Upper lobe of left lung (tissue), 6 donors: ENCODE results near the gene PID1. TPM values are rescaled to one million over a fixed set of nuclear protein-coding genes. Genes with fewer than 3 reads are reported as not detected.
A peak's percentile ranks its signal among the peaks of the same experiment; 100 is the strongest.

Experiments used
- ATAC-seq, 2 donors: fragments of 200-7000 bp; cut with Tn5 transposase; one replicate each; pipeline ENCODE4 v1.9.1; 2022; ENCODE audit warnings: mild to moderate bottlenecking in 2 of 2, moderate library complexity in 2 of 2; ENCODE audit not compliant: low FRiP score in 2 of 2
- DNase-seq, 2 donors: peaks; one replicate each; pipeline ENCODE4 v3.0.0-alpha.2; 2019 to 2020
- H3K27ac ChIP-seq, 4 donors: fragments of 200-600 bp; sonication (generic); one replicate each; pipeline ENCODE4 v1.5.1; 2016 to 2019
- H3K27me3 ChIP-seq, 4 donors: fragments of 200-600 bp; sonication (generic); one replicate each; pipeline ENCODE4 v1.5.1; 2017 to 2019
- H3K36me3 ChIP-seq, 4 donors: fragments of 200-600 bp; sonication (generic); one replicate each; pipeline ENCODE4 v1.5.1; 2016 to 2019
- H3K4me1 ChIP-seq, 4 donors: fragments of 200-600 bp; sonication (generic); one replicate each; pipeline ENCODE4 v1.5.1; 2018 to 2019
- H3K4me3 ChIP-seq, 4 donors: fragments of 200-600 bp; sonication (generic); one replicate each; pipeline ENCODE4 v1.5.1; 2017 to 2019; ENCODE audit warnings: mild to moderate bottlenecking in 2 of 4, moderate library complexity in 1 of 4
- H3K9me3 ChIP-seq, 4 donors: fragments of 200-600 bp; sonication (generic); one replicate each; pipeline ENCODE4 v1.5.1; 2018 to 2019
- CTCF ChIP-seq, 6 experiments: fragments of 450-650 bp in 4 of 6; fragments of 200-600 bp in 2 of 6; sonication (generic) in 2 of 6; IDR thresholded peaks; one replicate each; pipeline ENCODE4 v1.5.1; 2016 to 2019; ENCODE audit warnings: antibody characterized with exemption in 6 of 6
- EP300 ChIP-seq, 4 donors: sonication (generic); formaldehyde crosslinking; IDR thresholded peaks; one replicate each; pipeline ENCODE4 v1.5.1; 2017; ENCODE audit warnings: antibody characterized with exemption in 4 of 4, control low read depth in 2 of 4
- POLR2A ChIP-seq, 4 donors: fragments of 450-650 bp; IDR thresholded peaks; one replicate each; pipeline ENCODE4 v1.5.1; 2016 to 2017; ENCODE audit warnings: antibody characterized with exemption in 4 of 4, mild to moderate bottlenecking in 2 of 4
- POLR2AphosphoS5 ChIP-seq, 2 donors: sonication (generic); formaldehyde crosslinking; IDR thresholded peaks; one replicate each; pipeline ENCODE4 v1.5.1; 2017; ENCODE audit warnings: antibody characterized with exemption in 2 of 2
- WGBS, 2 donors: methylation state at CpG; one replicate each; pipeline ENCODE4 v1.1.5; 2017 to 2018; 5-methylcytosine and 5-hydroxymethylcytosine counted together
- total RNA-seq, 6 donors: library from RNA; depleted of rRNA in 4 of 6; stranded (reverse); fragments of >200 nt in 4 of 6; gene quantifications; one replicate each; pipeline versions ENCODE4 v1.1.0 to v1.2.1, GENCODE V29; 2016 to 2021
- donor health status: DM: no; HTN: no; CAD: no; lungs with moderate emphysema.
- donor health status: DM: no; HTN: yes; CAD: no; lungs with severe emphysema.

The PID1 gene
- total RNA-seq, 6 donors from 2014 or later = 20.8 to 59.7 (median 39.8) TPM

- H3K9me3 ChIP-seq = no peaks in the 10 kb centered on the region
- no peak overlapping the region for H3K4me3 ChIP-seq
- no peaks in the 10 kb centered on the region for H3K4me1 ChIP-seq
- ATAC-seq (no peak), DNase-seq (no peak)
- H3K27ac ChIP-seq = no peak overlapping the region
- WGBS, 2 donors = 73 to 80% methylated on average over 2 of the region's 2 CpGs
- TF ChIP-seq CTCF (IDR thresholded peaks at IDR 0.05) = no peak
- no peak for TF ChIP-seq EP300 (IDR thresholded peaks at IDR 0.05)
- no peak for TF ChIP-seq POLR2AphosphoS5 (IDR thresholded peaks at IDR 0.05)
- H3K27me3 ChIP-seq = no peaks in the 10 kb centered on the region
- no peaks in the 10 kb centered on the region for H3K36me3 ChIP-seq
Measured at GRCh38 chr2:229048134-229048533, 223.0 kb downstream of the PID1 start.

- H3K4me3 ChIP-seq = no peak overlapping the region
- peak in 1 of 2 donors; percentile 26 for DNase-seq
- no peak for ATAC-seq
- no peak for TF ChIP-seq EP300 (IDR thresholded peaks at IDR 0.05)
- no peak for TF ChIP-seq CTCF (IDR thresholded peaks at IDR 0.05)
- no peak for TF ChIP-seq POLR2A (IDR thresholded peaks at IDR 0.05)
- TF ChIP-seq POLR2AphosphoS5 (IDR thresholded peaks at IDR 0.05) = no peak
- 72 to 75% methylated on average over 4 of the region's 4 CpGs for WGBS, 2 donors
- no peaks in the 10 kb centered on the region for H3K27me3 ChIP-seq
- no peaks in the 10 kb centered on the region for H3K36me3 ChIP-seq
- no peaks in the 10 kb centered on the region for H3K4me1 ChIP-seq
- H3K9me3 ChIP-seq = no peaks in the 10 kb centered on the region
- no peak overlapping the region for H3K27ac ChIP-seq
Measured at GRCh38 chr2:229045671-229046070, 225.4 kb downstream of the PID1 start.

- no peaks in the 10 kb centered on the region for H3K27me3 ChIP-seq
- 75 to 80% methylated on average over 4 of the region's 4 CpGs for WGBS, 2 donors
- TF ChIP-seq POLR2A (IDR thresholded peaks at IDR 0.05) (no peak), POLR2AphosphoS5 (IDR thresholded peaks at IDR 0.05) (no peak), EP300 (IDR thresholded peaks at IDR 0.05) (no peak), CTCF (IDR thresholded peaks at IDR 0.05) (no peak)
- H3K9me3 ChIP-seq = no peaks in the 10 kb centered on the region
- no peaks in the 10 kb centered on the region for H3K36me3 ChIP-seq
- no peaks in the 10 kb centered on the region for H3K4me1 ChIP-seq
- no peak for ATAC-seq
- H3K4me3 ChIP-seq = no peak overlapping the region
- no peak overlapping the region for H3K27ac ChIP-seq
- DNase-seq = no peak
Measured at GRCh38 chr2:229044581-229044980, 226.5 kb downstream of the PID1 start.

- H3K4me3 ChIP-seq = no peak overlapping the region
- no peak for ATAC-seq
- H3K27ac ChIP-seq = no peak overlapping the region
- no peaks in the 10 kb centered on the region for H3K9me3 ChIP-seq
- H3K36me3 ChIP-seq = no peaks in the 10 kb centered on the region
- H3K4me1 ChIP-seq = no peaks in the 10 kb centered on the region
- DNase-seq = no peak
- no peaks in the 10 kb centered on the region for H3K27me3 ChIP-seq
- no peak for TF ChIP-seq CTCF (IDR thresholded peaks at IDR 0.05)
- no peak for TF ChIP-seq POLR2A (IDR thresholded peaks at IDR 0.05)
- no peak for TF ChIP-seq POLR2AphosphoS5 (IDR thresholded peaks at IDR 0.05)
- no peak for TF ChIP-seq EP300 (IDR thresholded peaks at IDR 0.05)
- WGBS, 2 donors = 78 to 79% methylated on average over 3 of the region's 3 CpGs
Measured at GRCh38 chr2:229043681-229044080, 227.4 kb downstream of the PID1 start.

- Histone ChIP-seq H3K9me3 (no peaks in the 10 kb centered on the region), H3K4me3 (no peak overlapping the region), H3K4me1 (no peaks in the 10 kb centered on the region), H3K27ac (no peak overlapping the region), H3K36me3 (no peaks in the 10 kb centered on the region), H3K27me3 (no peaks in the 10 kb centered on the region)
- WGBS, 2 donors = 74 to 80% methylated on average over 2 of the region's 2 CpGs
- no peak for ATAC-seq
- TF ChIP-seq POLR2AphosphoS5 (IDR thresholded peaks at IDR 0.05) = no peak
- no peak for TF ChIP-seq EP300 (IDR thresholded peaks at IDR 0.05)
- no peak for TF ChIP-seq CTCF (IDR thresholded peaks at IDR 0.05)
- TF ChIP-seq POLR2A (IDR thresholded peaks at IDR 0.05) = no peak
- no peak for DNase-seq
Measured at GRCh38 chr2:229042349-229042748, 228.7 kb downstream of the PID1 start.
